GM12864 (cell line): Measurements from ENCODE around the gene WDR1.
A peak's percentile ranks its signal among the peaks of the same experiment; 100 is the strongest.

Experiments used
- DNase-seq: peaks from one replicate; pipeline ENCODE4 v3.0.0-alpha.2; 2011; ENCODE audit warnings: low read depth
- H3K4me3 ChIP-seq: 2 replicates; pipeline ENCODE4 v1.5.1; 2011; ENCODE audit warnings: mild to moderate bottlenecking, low read depth, low read length, control low read depth
- CTCF ChIP-seq: IDR thresholded peaks from 2 replicates; pipeline ENCODE4 v1.5.1; 2011; ENCODE audit warnings: low read depth, mild to moderate bottlenecking, moderate library complexity, low read length, control low read depth, inconsistent platforms; ENCODE audit errors: missing control alignments

Gene WDR1

GRCh38 chr4:10096978-10097335 lies 19.6 kb downstream of the WDR1 start:
- no peak overlapping the region for H3K4me3 ChIP-seq

GRCh38 chr4:10096201-10096977 lies 20.2 kb downstream of the WDR1 start:
- DNase-seq: peak; percentile 53
- TF ChIP-seq CTCF: no peak
- no peak overlapping the region for H3K4me3 ChIP-seq

More at GRCh38 chr4:10096978-10097335, 19.6 kb downstream of the WDR1 start:
- TF ChIP-seq CTCF: no peak
- no peak for DNase-seq

GRCh38 chr4:10095296-10095991 lies 21.2 kb downstream of the WDR1 start:
- no peak overlapping the region for H3K4me3 ChIP-seq
- no peak for TF ChIP-seq CTCF
- no peak for DNase-seq

- DNase-seq: no peak
- TF ChIP-seq CTCF: no peak
- H3K4me3 ChIP-seq: no peak overlapping the region
Measured at GRCh38 chr4:10094841-10095240, 21.8 kb downstream of the WDR1 start.

GRCh38 chr4:10093801-10094552 lies 22.6 kb downstream of the WDR1 start:
- TF ChIP-seq CTCF: no peak
- no peak for DNase-seq
- no peak overlapping the region for H3K4me3 ChIP-seq

- no peak for DNase-seq
- H3K4me3 ChIP-seq: no peak overlapping the region
- TF ChIP-seq CTCF: no peak
Measured at GRCh38 chr4:10093271-10093621, 23.4 kb downstream of the WDR1 start.
